SK-MEL-5 (cell line): Measurements from ENCODE around the gene CEP112. TPM values are rescaled to one million over a fixed set of nuclear protein-coding genes. Genes with fewer than 3 reads are reported as not detected.
"Not testable (repeated sequence)": the region's sequence is repeated elsewhere in the genome, so short reads cannot be mapped to it uniquely, and the experiment has no call there.

Source experiments
- DNase-seq: peaks from one replicate; pipeline ENCODE4 v3.0.0-alpha.2; 2016; ENCODE audit warnings: low read depth, low spot score
- in situ Hi-C: cut with HindIII; loops from 2 replicates; pipeline ENCODE4 v1.10.0; 2016; ENCODE audit warnings: low sequenced_read_pairs, high pct_unique_total_duplicates, low pct_unique_long_range_greater_than_20kb
- total RNA-seq: library from RNA; depleted of rRNA; stranded (reverse); fragments of >200 nt; shearing (Covaris generic); gene quantifications from 2 replicates; pipeline ENCODE4 v1.2.3, GENCODE V29; 2014

Gene CEP112
- total RNA-seq, 1 experiment from 2014 or later = 6.7 TPM

GRCh38 chr17:65732667-65733066 is 459.3 kb downstream of the CEP112 start:
- DNase-seq, in situ Hi-C loops: not testable (repeated sequence)

- in situ Hi-C loops = no loop called here
- no peak for DNase-seq
These were observed 461.2 kb downstream of the CEP112 start for GRCh38 chr17:65730711-65731169.

GRCh38 chr17:65729207-65729606 is 462.7 kb downstream of the CEP112 start:
- DNase-seq = no peak
- in situ Hi-C loops = no loop called here

- DNase-seq = no peak
- in situ Hi-C loops = no loop called here
These were observed 464.1 kb downstream of the CEP112 start for GRCh38 chr17:65727832-65728231.

GRCh38 chr17:65727246-65727645 is 464.7 kb downstream of the CEP112 start:
- no peak for DNase-seq
- in situ Hi-C loops = no loop called here

- in situ Hi-C loops = no loop called here
- DNase-seq = no peak
These were observed 468.3 kb downstream of the CEP112 start for GRCh38 chr17:65723431-65724151.

- DNase-seq = no peak
- in situ Hi-C loops = no loop called here
These were observed 473.3 kb downstream of the CEP112 start for GRCh38 chr17:65718601-65719000.

GRCh38 chr17:65712383-65713267 is 479.3 kb downstream of the CEP112 start:
- in situ Hi-C loops = no loop called here
- no peak for DNase-seq

GRCh38 chr17:65711671-65712276 is 480.2 kb downstream of the CEP112 start:
- in situ Hi-C loops = no loop called here
- DNase-seq = no peak

- no peak for DNase-seq
- in situ Hi-C loops = no loop called here
These were observed 484.2 kb downstream of the CEP112 start for GRCh38 chr17:65707780-65708179.

GRCh38 chr17:65704731-65705130 is 487.2 kb downstream of the CEP112 start:
- in situ Hi-C loops = no loop called here

GRCh38 chr17:65703891-65704290 is 488.0 kb downstream of the CEP112 start:
- in situ Hi-C loops = no loop called here
- no peak for DNase-seq

More at GRCh38 chr17:65704731-65705130, 487.2 kb downstream of the CEP112 start:
- DNase-seq = no peak

- DNase-seq = no peak
These were observed 492.5 kb downstream of the CEP112 start for GRCh38 chr17:65699459-65699858.

GRCh38 chr17:65698381-65699061 is 493.4 kb downstream of the CEP112 start:
- in situ Hi-C loops = no loop called here
- no peak for DNase-seq

More at GRCh38 chr17:65699459-65699858, 492.5 kb downstream of the CEP112 start:
- in situ Hi-C loops = no loop called here

- in situ Hi-C loops = no loop called here
- DNase-seq = no peak
These were observed 494.3 kb downstream of the CEP112 start for GRCh38 chr17:65697661-65698060.

GRCh38 chr17:65696739-65697394 is 495.1 kb downstream of the CEP112 start:
- DNase-seq = no peak
- in situ Hi-C loops = no loop called here

- DNase-seq = no peak
- in situ Hi-C loops = no loop called here
These were observed 497.3 kb downstream of the CEP112 start for GRCh38 chr17:65694601-65695000.
